GM18499 (cell line): ENCODE results near the gene NKAIN2.
"Not testable (repeated sequence)": the region's sequence is repeated elsewhere in the genome, so short reads cannot be mapped to it uniquely, and the experiment has no call there.

Source experiments
- ATAC-seq: cut with Tn5 transposase; IDR thresholded peaks from one replicate; pipeline ENCODE4 v1.9.1; 2021; ENCODE audit warnings: moderate number of reproducible peaks; ENCODE audit not compliant: insufficient read depth, unreplicated experiment

Gene NKAIN2

GRCh38 chr6:124373386-124373785 lies 569.7 kb downstream of the NKAIN2 start:
- no peak for ATAC-seq

- ATAC-seq = no peak
Measured at GRCh38 chr6:124389127-124389526, 585.5 kb downstream of the NKAIN2 start.

- no peak for ATAC-seq
Measured at GRCh38 chr6:124393536-124393935, 589.9 kb downstream of the NKAIN2 start.

GRCh38 chr6:124396361-124396760 lies 592.7 kb downstream of the NKAIN2 start:
- ATAC-seq = no peak

- no peak for ATAC-seq
Measured at GRCh38 chr6:124400261-124400999, 596.8 kb downstream of the NKAIN2 start.

- ATAC-seq = not testable (repeated sequence)
Measured at GRCh38 chr6:124410425-124410824, 606.8 kb downstream of the NKAIN2 start.

GRCh38 chr6:124412657-124413056 lies 609.0 kb downstream of the NKAIN2 start:
- not testable (repeated sequence) for ATAC-seq

GRCh38 chr6:124420116-124420840 lies 616.6 kb downstream of the NKAIN2 start:
- ATAC-seq = no peak

- no peak for ATAC-seq
Measured at GRCh38 chr6:124423621-124424020, 620.0 kb downstream of the NKAIN2 start.

GRCh38 chr6:124430740-124431318 lies 627.2 kb downstream of the NKAIN2 start:
- ATAC-seq = no peak

GRCh38 chr6:124432620-124433019 lies 629.0 kb downstream of the NKAIN2 start:
- no peak for ATAC-seq

GRCh38 chr6:124433387-124434160 lies 629.9 kb downstream of the NKAIN2 start:
- ATAC-seq = no peak

- no peak for ATAC-seq
Measured at GRCh38 chr6:124434421-124434820, 630.8 kb downstream of the NKAIN2 start.

GRCh38 chr6:124436803-124437202 lies 633.1 kb downstream of the NKAIN2 start:
- no peak for ATAC-seq

GRCh38 chr6:124438546-124439065 lies 634.9 kb downstream of the NKAIN2 start:
- no peak for ATAC-seq

GRCh38 chr6:124441450-124441849 lies 637.8 kb downstream of the NKAIN2 start:
- ATAC-seq = no peak

- ATAC-seq = no peak
Measured at GRCh38 chr6:124443541-124443940, 639.9 kb downstream of the NKAIN2 start.

- no peak for ATAC-seq
Measured at GRCh38 chr6:124445581-124445980, 641.9 kb downstream of the NKAIN2 start.

- ATAC-seq = no peak
Measured at GRCh38 chr6:124446961-124447360, 643.3 kb downstream of the NKAIN2 start.

- ATAC-seq = no peak
Measured at GRCh38 chr6:124459268-124459667, 655.6 kb downstream of the NKAIN2 start.
